Hypothalamus (tissue), 51 donors: ENCODE data around the gene HYAL4.
"Not testable (repeated sequence)": the region's sequence is repeated elsewhere in the genome, so short reads cannot be mapped to it uniquely, and the experiment has no call there.

Experiments used
- DNase-seq, 51 donors: peaks; one replicate each; lab custom pipeline; 2025; lab: John Stamatoyannopoulos, UW

HYAL4 gene

DNA sequence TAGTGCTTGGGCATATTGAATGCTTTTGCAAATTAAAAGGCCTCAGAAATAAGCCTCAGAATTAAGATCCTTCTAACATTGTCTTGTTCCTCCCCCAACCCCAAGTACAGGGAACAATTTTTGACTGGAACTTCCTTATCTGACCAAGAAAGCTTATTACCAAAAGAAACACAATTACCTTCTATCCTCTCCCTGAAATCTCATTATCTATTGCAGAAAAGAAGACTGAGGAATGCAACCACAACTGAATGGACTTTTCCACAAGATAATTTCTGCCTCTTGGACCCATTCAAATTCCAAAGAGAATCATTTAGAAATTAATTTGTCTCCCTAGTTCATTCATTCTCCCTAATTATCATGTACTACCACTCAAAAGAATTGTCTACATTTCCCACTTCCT is 43.2 kb downstream of the HYAL4 start:
- no peak for DNase-seq

DNA sequence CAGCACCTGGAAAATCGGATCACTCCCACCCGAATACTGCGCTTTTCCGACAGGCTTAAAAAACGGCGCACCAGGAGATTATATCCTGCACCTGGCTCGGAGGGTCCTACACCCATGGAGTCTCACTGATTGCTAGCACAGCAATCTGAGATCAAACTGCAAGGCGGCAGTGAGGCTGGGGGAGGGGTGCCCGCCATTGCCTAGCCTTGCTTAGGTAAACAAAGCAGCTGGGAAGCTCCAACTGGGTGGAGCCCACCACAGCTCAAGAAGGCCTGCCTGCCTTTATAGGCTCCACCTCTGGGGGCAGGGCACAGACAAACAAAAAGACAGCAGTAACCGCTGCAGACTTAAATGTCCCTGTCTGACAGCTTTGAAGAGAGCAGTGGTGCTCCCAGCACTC is 49.8 kb downstream of the HYAL4 start:
- not testable (repeated sequence) for DNase-seq

DNA sequence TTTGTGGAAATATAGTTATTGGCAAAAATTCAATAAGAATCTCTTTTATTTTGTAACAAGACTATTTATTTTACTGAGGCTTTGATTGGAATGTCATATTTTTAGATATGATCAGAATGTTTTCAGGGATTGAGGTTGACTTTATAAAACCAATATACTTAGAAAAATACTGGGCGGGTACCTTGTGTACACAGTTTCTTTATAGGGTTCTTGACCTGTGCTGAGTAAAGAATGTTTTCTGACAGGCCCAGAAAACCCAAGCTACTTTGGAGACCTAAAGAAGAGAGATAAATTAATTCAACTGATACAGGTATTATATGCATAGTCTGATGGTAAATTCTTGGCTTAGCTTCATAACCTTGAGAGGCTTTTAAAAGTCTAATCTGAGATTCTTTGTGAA is 56.1 kb downstream of the HYAL4 start:
- no peak for DNase-seq

DNA sequence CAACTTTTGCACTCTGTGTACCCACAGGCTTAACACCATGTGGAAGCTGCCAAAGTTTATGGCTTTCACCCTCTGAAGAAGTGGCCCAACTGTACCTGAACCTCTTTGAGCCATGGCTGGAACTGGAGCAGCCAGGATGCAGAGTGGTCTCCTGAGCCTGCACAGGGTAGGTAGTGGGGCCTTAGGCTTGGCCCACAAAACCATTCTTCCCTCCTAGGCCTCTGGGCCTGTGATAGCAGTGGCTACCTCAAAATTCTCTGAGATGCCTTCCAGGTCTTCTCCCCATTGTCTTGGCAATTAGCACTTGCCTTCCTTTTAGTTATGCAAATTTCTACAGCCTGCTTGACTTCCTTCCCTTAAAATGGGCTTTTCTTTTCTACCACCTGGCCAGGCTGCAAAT is 60.7 kb downstream of the HYAL4 start:
- no peak for DNase-seq

DNA sequence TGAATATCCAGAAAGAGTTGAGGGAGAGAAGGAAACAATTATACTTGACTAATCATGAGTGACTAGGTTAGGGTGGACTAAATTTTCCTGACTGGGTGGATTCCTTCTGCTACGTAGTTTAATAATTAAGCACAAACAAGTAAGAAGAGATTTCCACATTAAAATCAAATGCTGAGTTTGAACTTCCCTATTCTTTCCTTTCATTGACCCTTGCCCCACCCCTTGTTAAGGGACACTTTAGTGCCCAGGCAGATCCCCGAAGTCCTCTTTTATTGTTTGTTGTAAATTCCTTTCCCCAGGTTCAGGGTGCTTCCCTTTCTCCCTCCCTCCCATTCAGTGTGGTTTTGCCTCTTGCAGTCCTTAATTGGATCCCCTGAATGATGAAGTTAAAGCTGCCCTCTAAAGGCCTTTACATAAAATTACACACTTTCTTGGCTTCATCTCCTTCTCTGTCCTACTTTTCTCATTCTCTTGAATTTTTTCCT is 71.3 kb downstream of the HYAL4 start:
- DNase-seq, result no peak

DNA sequence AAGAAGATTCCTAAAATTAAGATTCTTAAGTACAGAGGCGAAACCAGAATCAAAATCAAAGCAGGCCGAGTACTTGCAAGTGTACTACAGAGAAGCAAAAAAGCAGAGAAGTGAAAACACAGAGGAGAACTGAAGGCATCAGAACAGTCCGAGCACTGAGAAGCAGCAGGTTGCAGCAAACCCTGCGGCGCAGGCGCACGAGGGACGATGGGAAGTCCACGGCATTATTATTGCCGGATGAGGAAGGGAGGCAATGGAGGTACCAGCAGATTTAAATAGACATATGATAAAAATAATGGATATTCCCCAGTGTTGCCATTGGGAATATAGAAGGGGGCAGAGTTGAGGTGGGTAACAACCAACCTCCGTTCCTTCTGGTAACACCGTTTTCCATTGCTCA is 72.9 kb downstream of the HYAL4 start:
- no peak for DNase-seq

DNA sequence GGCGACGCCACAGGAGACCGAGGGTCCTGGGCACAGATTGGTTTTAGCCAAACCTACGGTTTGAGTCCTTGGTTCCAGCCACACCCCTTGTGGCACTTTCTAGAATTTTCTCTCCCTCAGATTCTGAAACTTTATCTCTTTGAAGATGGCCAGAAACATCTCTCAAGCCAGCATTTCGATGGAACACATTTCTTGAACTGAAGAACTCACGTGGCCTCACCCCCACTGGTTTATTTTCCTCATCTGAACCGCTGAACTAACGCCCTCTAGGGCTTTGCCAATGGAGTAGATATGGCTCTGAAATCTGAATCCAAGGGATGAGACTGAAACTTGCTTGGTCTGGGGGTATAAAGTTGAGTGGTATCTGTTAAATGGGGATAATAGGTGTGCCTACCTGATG is 73.3 kb downstream of the HYAL4 start:
- no peak for DNase-seq

DNA sequence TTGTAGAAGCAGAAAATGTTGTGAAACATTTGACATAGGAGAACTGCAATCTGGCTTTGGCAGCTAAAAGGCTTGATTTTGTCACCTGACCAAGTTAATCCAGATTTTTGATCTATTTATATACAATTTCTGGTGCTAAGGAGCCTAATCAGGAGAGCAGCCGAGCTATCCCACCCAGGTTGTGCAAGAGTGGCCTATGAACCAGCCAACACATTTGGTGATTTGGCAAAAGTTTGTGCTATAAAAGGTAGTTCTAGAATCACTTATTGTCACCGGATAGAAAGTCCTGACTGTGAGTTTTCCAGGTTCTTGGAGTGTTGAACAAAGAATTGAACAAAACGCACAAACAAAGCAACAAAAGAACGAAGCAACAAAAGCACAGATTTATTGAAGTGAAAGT is 78.6 kb downstream of the HYAL4 start:
- no peak for DNase-seq

DNA sequence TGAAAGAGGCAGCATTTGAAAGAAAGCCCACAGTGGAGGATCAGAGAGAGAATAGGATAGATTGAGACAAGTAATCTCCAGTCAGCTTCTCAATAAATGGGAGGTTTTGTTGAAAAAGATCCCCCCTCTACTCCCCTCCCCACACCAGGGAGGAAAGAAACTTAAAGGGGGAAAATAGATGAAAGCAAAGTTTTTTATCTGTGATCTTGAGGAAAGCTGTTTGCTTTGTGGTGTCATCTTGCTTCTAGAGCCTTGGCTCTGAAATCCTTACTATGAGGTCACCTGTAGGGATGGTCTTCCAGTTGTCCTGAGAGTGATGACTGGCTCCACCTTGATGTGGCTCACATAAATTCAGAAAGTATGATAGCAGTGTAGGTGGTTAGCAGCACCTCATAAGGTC is 80.0 kb downstream of the HYAL4 start, which contains the start of gene SPAM1:
Gene SPAM1, plus strand, starts transcription at position 301 of the 400 bp plus-strand sequence. CDS start 28,330 bp downstream, outside the sequence.
- DNase-seq, result no peak
